GM18867 (cell line): ENCODE results near the gene RNU1-4.
"Not testable (repeated sequence)": the region's sequence is repeated elsewhere in the genome, so short reads cannot be mapped to it uniquely, and the experiment has no call there.

ENCODE experiments used
- ATAC-seq: cut with Tn5 transposase; IDR thresholded peaks from one replicate; pipeline ENCODE4 v1.9.1; 2021; ENCODE audit warnings: mild to moderate bottlenecking, moderate library complexity; ENCODE audit not compliant: unreplicated experiment

Gene RNU1-4

GRCh38 chr1:16764820-16765655 lies 24.7 kb downstream of the RNU1-4 start:
- ATAC-seq = not testable (repeated sequence)

GRCh38 chr1:16765731-16766605 lies 25.7 kb downstream of the RNU1-4 start:
- ATAC-seq = not testable (repeated sequence)

- not testable (repeated sequence) for ATAC-seq
Observed at GRCh38 chr1:16766689-16767256, 26.5 kb downstream of the RNU1-4 start.

- not testable (repeated sequence) for ATAC-seq
Observed at GRCh38 chr1:16770139-16770759, 29.9 kb downstream of the RNU1-4 start.

DNA sequence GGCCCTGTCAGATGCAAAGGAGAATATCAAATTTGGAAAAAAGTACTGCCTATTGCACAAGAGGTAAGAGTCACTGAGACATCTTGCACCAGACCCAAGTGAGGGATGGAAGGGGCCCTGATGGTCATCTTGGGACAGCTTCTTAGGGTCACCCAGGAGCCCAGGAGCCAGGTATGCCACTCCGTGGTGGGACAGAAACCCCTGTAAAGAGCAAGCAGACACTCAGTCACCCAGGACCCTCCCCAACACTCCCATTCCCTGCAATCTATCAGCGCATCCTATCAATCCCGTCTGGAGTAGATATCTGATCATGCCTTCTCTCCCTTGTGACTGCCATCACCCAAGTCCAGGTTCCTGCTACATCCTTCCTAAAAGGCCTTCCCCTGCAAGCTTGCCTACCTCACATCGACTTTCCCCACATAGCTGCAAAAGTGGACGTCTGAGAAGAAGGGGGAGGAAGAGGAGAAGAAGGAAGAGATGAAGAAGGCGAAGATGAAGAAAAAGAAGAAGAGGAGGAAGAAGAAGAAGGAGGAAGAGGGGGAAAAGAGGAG lies 30.7 kb downstream of the RNU1-4 start:
- not testable (repeated sequence) for ATAC-seq

GRCh38 chr1:16772275-16773204 lies 32.2 kb downstream of the RNU1-4 start:
- not testable (repeated sequence) for ATAC-seq

DNA sequence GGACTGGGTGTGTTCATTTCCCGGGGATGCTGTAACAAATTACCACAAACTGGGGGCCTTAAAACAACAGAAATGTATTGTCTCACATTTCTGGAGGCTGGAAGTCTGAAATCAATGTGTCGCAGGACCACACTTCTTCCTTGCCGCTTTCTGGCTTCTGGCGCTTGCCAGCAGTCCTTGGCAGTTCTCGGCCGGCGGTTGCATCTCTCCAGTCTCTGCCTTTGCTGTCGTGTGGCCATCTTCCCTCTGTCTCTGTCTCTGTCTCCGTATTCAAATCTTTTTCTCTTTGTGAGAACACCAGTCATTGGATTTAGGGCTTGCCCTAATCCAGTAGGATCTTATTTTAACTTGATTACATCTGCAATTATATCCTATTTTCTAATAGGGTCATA lies 32.9 kb downstream of the RNU1-4 start:
- not testable (repeated sequence) for ATAC-seq

DNA sequence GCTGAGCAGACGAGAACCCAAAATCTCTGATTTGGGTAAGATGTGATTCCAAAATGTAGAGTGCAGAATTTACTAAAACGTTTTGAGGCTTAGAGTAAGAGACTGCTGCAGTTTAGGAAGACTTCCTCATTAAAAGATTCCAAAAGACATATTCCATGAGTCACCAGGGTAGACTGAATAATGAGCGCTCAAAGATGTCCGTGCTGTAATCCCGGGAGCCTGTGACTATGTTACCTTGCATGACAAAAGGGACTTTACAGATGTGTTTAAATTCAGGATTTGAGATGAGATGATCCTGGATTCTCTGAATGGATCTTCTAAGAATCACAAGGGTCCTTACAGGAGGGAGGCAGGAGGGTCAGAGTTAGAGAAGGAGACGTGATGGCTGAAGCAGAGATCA lies 33.4 kb downstream of the RNU1-4 start:
- ATAC-seq = not testable (repeated sequence)

DNA sequence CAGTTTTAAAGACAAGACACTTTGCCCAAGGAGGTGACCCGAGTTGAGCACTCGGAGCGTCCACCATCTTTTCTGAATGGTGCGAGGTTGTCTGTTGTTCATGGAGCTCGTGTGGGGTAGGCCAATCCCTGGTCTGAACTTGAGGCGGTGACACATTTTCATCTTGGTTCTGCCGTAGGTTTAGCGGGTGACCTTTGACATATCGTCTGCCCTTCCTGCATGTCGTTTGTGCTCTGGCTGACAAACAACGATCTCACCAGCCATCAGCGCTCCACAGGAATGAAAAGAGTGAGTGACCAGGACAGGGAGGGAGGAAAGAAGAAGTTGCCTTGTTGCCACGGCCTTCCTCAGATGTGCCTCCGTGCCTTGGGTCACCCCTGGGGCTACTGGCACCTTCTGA lies 34.5 kb downstream of the RNU1-4 start:
- ATAC-seq = not testable (repeated sequence)

DNA sequence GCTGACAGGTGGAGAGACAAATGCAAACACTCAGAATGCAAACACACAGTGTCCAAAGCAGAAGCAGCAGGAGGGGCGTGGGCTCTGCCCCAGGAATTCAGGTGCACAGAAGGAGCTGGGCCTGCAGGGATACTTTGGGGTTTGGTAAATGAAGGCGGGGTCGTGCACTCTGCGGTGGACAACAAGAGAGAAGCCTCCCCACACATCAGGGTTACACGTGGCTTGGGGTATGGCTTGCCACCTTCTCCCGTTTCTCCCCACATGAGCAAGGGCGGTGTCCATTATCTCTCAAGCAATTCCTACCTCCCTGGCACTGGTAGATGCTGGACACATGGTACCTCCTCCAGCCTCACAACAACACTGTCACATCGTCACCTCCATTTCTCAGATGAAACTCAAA lies 35.0 kb downstream of the RNU1-4 start:
- not testable (repeated sequence) for ATAC-seq

DNA sequence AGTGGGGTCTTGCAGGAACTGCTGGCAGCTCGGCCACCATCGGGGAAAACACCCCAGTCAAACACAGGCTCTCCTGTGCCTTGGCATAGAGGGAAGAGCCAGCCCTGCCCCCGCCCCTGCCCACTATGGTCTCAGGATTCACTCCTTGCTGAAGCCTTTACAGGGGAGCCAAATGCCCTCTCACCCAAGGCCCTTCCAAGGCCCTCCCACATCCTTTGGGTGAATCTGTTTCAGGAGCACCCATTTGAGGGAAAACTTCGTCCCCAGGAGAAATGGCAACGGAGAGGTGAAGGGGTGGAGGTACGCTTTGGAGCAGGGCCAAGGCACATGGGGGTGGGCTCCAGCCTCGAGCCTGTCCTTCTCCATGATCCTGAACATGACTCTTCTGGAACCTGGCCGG lies 35.9 kb downstream of the RNU1-4 start:
- ATAC-seq = not testable (repeated sequence)

DNA sequence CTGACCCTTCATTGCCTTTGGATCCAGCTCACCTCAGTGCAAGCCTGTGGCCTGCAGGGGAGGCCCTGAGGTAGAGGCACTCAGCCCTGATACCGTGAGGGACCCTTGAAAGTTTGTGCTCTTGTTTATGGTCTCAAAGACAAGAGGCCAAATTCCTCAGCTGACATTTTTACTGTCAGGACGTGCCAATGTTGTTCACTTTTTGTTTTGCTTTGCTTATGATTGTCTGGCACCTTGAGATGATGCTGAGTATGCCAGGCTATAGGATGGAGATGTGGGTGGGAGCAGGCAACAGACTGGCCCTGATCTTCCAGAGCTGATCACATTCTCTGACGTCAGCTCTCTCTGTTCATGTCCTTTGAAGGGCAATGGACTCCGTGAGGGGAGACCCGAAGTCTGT lies 36.5 kb downstream of the RNU1-4 start:
- not testable (repeated sequence) for ATAC-seq

GRCh38 chr1:16777821-16778220 lies 37.5 kb downstream of the RNU1-4 start:
- not testable (repeated sequence) for ATAC-seq

DNA sequence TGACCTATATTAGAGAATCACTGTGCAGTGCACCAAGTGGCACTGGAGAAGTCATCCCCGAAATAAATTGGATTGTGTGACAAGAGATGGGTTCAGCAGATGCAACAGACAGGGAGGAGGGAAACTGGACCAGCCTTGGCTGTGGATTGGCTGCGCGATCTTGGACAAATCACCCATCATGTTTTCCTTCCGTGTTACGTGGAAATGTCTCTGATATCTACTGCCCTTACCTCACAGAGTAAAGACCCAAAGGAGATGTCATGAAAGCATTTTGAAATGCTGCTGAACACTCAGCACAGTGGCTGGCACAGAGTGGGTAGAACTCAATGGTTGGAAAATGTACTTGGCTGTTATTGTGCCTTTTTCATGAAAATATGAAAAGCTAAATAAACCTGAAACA lies 39.2 kb downstream of the RNU1-4 start:
- not testable (repeated sequence) for ATAC-seq

- not testable (repeated sequence) for ATAC-seq
Observed at GRCh38 chr1:16781033-16781432, 40.7 kb downstream of the RNU1-4 start.

DNA sequence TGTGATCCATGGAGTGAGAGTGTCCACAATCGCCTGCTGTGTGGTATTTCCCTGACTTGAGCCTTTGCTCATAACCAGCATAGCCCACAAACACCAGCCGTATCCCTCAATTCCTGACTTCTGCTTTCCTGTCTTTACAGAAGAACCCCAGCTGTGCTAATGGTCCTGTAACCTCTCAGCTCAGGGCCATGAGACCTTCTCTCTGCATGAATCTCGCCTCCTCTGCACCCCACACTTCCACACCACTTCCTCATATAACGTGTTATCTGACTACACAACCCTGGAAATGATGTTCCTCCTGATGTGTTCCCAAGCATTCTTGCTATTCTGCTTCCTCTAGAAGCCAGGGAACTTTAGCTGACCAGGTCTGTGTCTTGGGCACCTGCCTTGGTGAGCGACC lies 41.3 kb downstream of the RNU1-4 start:
- ATAC-seq = not testable (repeated sequence)

DNA sequence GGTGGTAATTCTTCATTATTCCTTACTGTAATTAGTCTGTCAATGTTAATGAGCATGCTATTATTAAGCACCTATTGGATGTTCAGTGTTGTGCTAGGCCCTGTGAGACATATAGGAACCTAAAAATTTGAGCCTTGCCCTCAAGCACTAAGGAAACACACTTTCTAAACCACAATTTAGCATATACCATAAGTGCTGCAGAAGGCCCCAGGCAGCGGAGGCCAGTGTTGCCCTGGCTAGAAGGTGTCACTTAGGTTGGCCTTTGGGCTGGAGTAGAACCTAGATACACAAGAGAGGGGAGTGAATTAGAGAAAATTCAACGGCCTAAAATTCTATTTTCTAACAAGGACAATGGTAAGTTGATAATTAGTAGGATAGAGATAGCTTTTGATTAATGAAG lies 44.6 kb downstream of the RNU1-4 start:
- not testable (repeated sequence) for ATAC-seq

DNA sequence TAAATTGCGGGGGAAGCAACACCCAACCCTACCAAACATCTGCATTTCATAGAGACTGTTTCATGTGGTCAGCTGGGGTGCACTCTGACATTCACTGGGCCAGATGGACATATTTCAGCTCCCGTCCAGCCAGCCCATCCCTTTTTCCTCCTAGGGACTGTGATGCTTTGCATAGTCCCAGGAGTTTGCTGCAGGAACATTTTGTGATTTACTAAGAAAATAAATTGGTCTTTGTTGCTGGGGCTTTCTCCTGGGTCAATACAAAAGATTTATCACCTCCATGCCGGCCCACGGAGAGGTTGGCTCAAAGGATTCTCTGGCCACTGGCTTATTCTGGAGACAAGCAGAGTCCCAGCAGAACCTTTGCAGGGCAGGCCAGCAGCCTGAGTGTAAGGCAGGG lies 46.0 kb downstream of the RNU1-4 start:
- ATAC-seq = not testable (repeated sequence)

DNA sequence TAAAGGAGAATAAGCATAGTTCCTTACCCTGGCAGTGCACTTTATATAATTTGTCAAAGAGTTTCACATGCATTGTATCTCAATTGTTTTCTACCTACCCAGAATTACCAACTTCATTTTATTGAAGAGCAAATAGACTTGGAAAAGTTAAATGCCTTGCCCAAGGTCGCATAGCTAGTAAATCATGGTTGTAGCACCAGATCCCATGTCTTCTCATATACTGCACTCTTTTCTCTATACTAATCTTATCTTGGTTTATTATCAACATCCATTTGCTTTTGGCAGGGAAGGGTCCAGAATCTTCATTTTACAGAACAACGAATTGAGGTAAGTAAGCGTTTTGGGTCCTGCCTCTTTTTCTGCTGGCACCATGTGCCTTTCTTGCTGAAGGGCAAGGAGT lies 46.9 kb downstream of the RNU1-4 start:
- not testable (repeated sequence) for ATAC-seq
